HEK293 (cell line): ENCODE data around the gene ISL2.

Experiments used
- BCL11A ChIP-seq: fragments of 450-650 bp; formaldehyde crosslinking; IDR thresholded peaks from 2 replicates; pipeline ENCODE4 v1.5.1; 2016; ENCODE audit warnings: low read depth, missing biosample characterization, missing genetic modification characterization
- GLI4 ChIP-seq: fragments of 450-650 bp; formaldehyde crosslinking; IDR thresholded peaks from 2 replicates; pipeline ENCODE4 v1.5.1; 2016; ENCODE audit warnings: missing biosample characterization, missing genetic modification characterization
- KLF10 ChIP-seq: fragments of 450-650 bp; IDR thresholded peaks from 2 replicates; pipeline ENCODE4 v1.5.1; 2018; ENCODE audit warnings: missing biosample characterization, mild to moderate bottlenecking, missing genetic modification characterization
- PRDM4 ChIP-seq: fragments of 450-650 bp; formaldehyde crosslinking; IDR thresholded peaks from 2 replicates; pipeline ENCODE4 v1.5.1; 2017; ENCODE audit warnings: missing biosample characterization, missing genetic modification characterization
- SETDB1 ChIP-seq: IDR thresholded peaks from one replicate; pipeline ENCODE4 v1.6.1; 2017; ENCODE audit warnings: mild to moderate bottlenecking, low read length, moderate library complexity, mixed read lengths; ENCODE audit not compliant: insufficient read length
- SP2 ChIP-seq: fragments of 450-650 bp; formaldehyde crosslinking; IDR thresholded peaks from 2 replicates; pipeline ENCODE4 v1.5.1; 2016; ENCODE audit warnings: missing biosample characterization, missing genetic modification characterization
- ZEB2 ChIP-seq: fragments of 450-650 bp; formaldehyde crosslinking; IDR thresholded peaks from 2 replicates; pipeline ENCODE4 v1.5.1; 2016; ENCODE audit warnings: missing biosample characterization, missing genetic modification characterization
- ZFHX2 ChIP-seq: fragments of 450-650 bp; formaldehyde crosslinking; conservative IDR thresholded peaks from 2 replicates; pipeline ENCODE4 v1.5.1; 2016; ENCODE audit warnings: missing biosample characterization, missing genetic modification characterization
- ZIC2 ChIP-seq: fragments of 450-650 bp; formaldehyde crosslinking; IDR thresholded peaks from 2 replicates; pipeline ENCODE4 v1.5.1; 2016; ENCODE audit warnings: missing biosample characterization, missing genetic modification characterization
- ZNF138 ChIP-seq: fragments of 450-650 bp; formaldehyde crosslinking; IDR thresholded peaks from 2 replicates; pipeline ENCODE4 v1.5.1; 2016; ENCODE audit warnings: missing biosample characterization, missing genetic modification characterization, borderline replicate concordance
- ZNF157 ChIP-seq: fragments of 450-650 bp; formaldehyde crosslinking; IDR thresholded peaks from 2 replicates; pipeline ENCODE4 v1.5.1; 2016; ENCODE audit warnings: missing biosample characterization, missing genetic modification characterization
- ZNF202 ChIP-seq: fragments of 450-650 bp; formaldehyde crosslinking; IDR thresholded peaks from 2 replicates; pipeline ENCODE4 v1.5.1; 2016; ENCODE audit warnings: missing biosample characterization, missing genetic modification characterization, borderline replicate concordance
- ZNF211 ChIP-seq: fragments of 450-650 bp; formaldehyde crosslinking; IDR thresholded peaks from 2 replicates; pipeline ENCODE4 v1.5.1; 2016; ENCODE audit warnings: low read depth, missing biosample characterization, missing genetic modification characterization
- ZNF23 ChIP-seq: fragments of 450-650 bp; formaldehyde crosslinking; IDR thresholded peaks from 2 replicates; pipeline ENCODE4 v1.5.1; 2016; ENCODE audit warnings: missing biosample characterization, missing genetic modification characterization, borderline replicate concordance
- ZNF248 ChIP-seq: fragments of 450-650 bp; formaldehyde crosslinking; IDR thresholded peaks from 2 replicates; pipeline ENCODE4 v1.5.1; 2017; ENCODE audit warnings: missing biosample characterization, missing genetic modification characterization
- ZNF280C ChIP-seq: fragments of 450-650 bp; formaldehyde crosslinking; IDR thresholded peaks from 2 replicates; pipeline ENCODE4 v1.5.1; 2016; ENCODE audit warnings: missing biosample characterization, missing genetic modification characterization
- ZNF362 ChIP-seq: fragments of 450-650 bp; formaldehyde crosslinking; IDR thresholded peaks from 2 replicates; pipeline ENCODE4 v1.5.1; 2016; ENCODE audit warnings: missing biosample characterization, missing genetic modification characterization
- ZNF423 ChIP-seq: fragments of 450-650 bp; formaldehyde crosslinking; IDR thresholded peaks from 2 replicates; pipeline ENCODE4 v1.5.1; 2016; ENCODE audit warnings: missing biosample characterization, missing genetic modification characterization
- ZNF433 ChIP-seq: fragments of 450-650 bp; formaldehyde crosslinking; IDR thresholded peaks from 2 replicates; pipeline ENCODE4 v1.5.1; 2016; ENCODE audit warnings: missing biosample characterization, missing genetic modification characterization, low read depth
- ZNF488 ChIP-seq: fragments of 450-650 bp; formaldehyde crosslinking; IDR thresholded peaks from 2 replicates; pipeline ENCODE4 v1.5.1; 2016; ENCODE audit warnings: missing biosample characterization, missing genetic modification characterization
- ZNF513 ChIP-seq: fragments of 450-650 bp; IDR thresholded peaks from 2 replicates; pipeline ENCODE4 v1.5.1; 2018; ENCODE audit warnings: missing biosample characterization, missing genetic modification characterization
- ZNF549 ChIP-seq: fragments of 450-650 bp; IDR thresholded peaks from 2 replicates; pipeline ENCODE4 v1.5.1; 2018; ENCODE audit warnings: missing biosample characterization, missing genetic modification characterization, mild to moderate bottlenecking, inconsistent platforms, moderate library complexity
- ZNF600 ChIP-seq: fragments of 450-650 bp; formaldehyde crosslinking; IDR thresholded peaks from 2 replicates; pipeline ENCODE4 v1.5.1; 2016; ENCODE audit warnings: missing biosample characterization, missing genetic modification characterization
- ZNF654 ChIP-seq: fragments of 450-650 bp; formaldehyde crosslinking; IDR thresholded peaks from 2 replicates; pipeline ENCODE4 v1.5.1; 2016; ENCODE audit warnings: low read depth, missing biosample characterization, missing genetic modification characterization
- ZNF660 ChIP-seq: fragments of 450-650 bp; IDR thresholded peaks from 2 replicates; pipeline ENCODE4 v1.5.1; 2018; ENCODE audit warnings: missing biosample characterization, mild to moderate bottlenecking, missing genetic modification characterization
- ZNF670 ChIP-seq: fragments of 450-650 bp; formaldehyde crosslinking; IDR thresholded peaks from 2 replicates; pipeline ENCODE4 v1.5.1; 2016; ENCODE audit warnings: missing biosample characterization, missing genetic modification characterization, low read depth
- ZNF677 ChIP-seq: fragments of 450-650 bp; IDR thresholded peaks from 2 replicates; pipeline ENCODE4 v1.5.0; 2018; ENCODE audit warnings: missing biosample characterization, mild to moderate bottlenecking, missing genetic modification characterization, moderate library complexity
- ZNF704 ChIP-seq: fragments of 450-650 bp; formaldehyde crosslinking; IDR thresholded peaks from 2 replicates; pipeline ENCODE4 v1.5.1; 2016; ENCODE audit warnings: missing biosample characterization, missing genetic modification characterization
- ZNF776 ChIP-seq: fragments of 450-650 bp; formaldehyde crosslinking; IDR thresholded peaks from 2 replicates; pipeline ENCODE4 v1.5.0; 2017; ENCODE audit warnings: missing biosample characterization, missing genetic modification characterization, borderline replicate concordance
- ZNF837 ChIP-seq: fragments of 450-650 bp; formaldehyde crosslinking; IDR thresholded peaks from 2 replicates; pipeline ENCODE4 v1.5.1; 2016; ENCODE audit warnings: missing biosample characterization, missing genetic modification characterization
- ZSCAN23 ChIP-seq: fragments of 450-650 bp; formaldehyde crosslinking; IDR thresholded peaks from 2 replicates; pipeline ENCODE4 v1.5.1; 2016; ENCODE audit warnings: missing biosample characterization, missing genetic modification characterization
- ZSCAN30 ChIP-seq: fragments of 450-650 bp; IDR thresholded peaks from 2 replicates; pipeline ENCODE4 v1.5.1; 2018; ENCODE audit warnings: missing biosample characterization, mild to moderate bottlenecking, missing genetic modification characterization, moderate library complexity

Gene ISL2

GRCh38 chr15:76336254-76337058 is at the start of gene ISL2 (continued):
- no peak for TF ChIP-seq ZNF23 (tag by site-specific recombination)
- TF ChIP-seq KLF10 (tag by site-specific recombination), result peak; percentile 96
- TF ChIP-seq ZNF157 (tag by site-specific recombination), result no peak
- TF ChIP-seq ZNF654 (tag by site-specific recombination), result no peak
- TF ChIP-seq ZNF837 (tag by site-specific recombination), result no peak
- TF ChIP-seq BCL11A, result no peak
- peak; percentile 22 for TF ChIP-seq ZNF660 (tag by site-specific recombination)
- TF ChIP-seq ZNF488, result no peak
- TF ChIP-seq GLI4 (tag by site-specific recombination), result no peak
- TF ChIP-seq PRDM4 (tag by site-specific recombination), result no peak
- TF ChIP-seq ZNF677, result no peak
- TF ChIP-seq ZNF549 (tag by site-specific recombination), result no peak
- no peak for TF ChIP-seq ZNF362
- no peak for TF ChIP-seq ZNF138 (tag by site-specific recombination)
- TF ChIP-seq ZSCAN23 (tag by site-specific recombination), result no peak
- TF ChIP-seq ZSCAN30 (tag by site-specific recombination), result peak; percentile 37
- TF ChIP-seq ZNF513 (tag by site-specific recombination), result no peak
- TF ChIP-seq ZNF776 (tag by site-specific recombination), result no peak
- no peak for TF ChIP-seq ZNF423 (tag by site-specific recombination)
- no peak for TF ChIP-seq ZNF433 (tag by site-specific recombination)
- TF ChIP-seq ZNF280C (tag by site-specific recombination), result no peak
- TF ChIP-seq ZIC2 (tag by site-specific recombination), result peak; percentile 57
- no peak for TF ChIP-seq ZNF211 (tag by site-specific recombination)
- peak; percentile 70; the same call in 1 of the 2 replicates for TF ChIP-seq ZEB2 (tag by site-specific recombination)
- peak; percentile 96 for TF ChIP-seq SP2
- TF ChIP-seq SETDB1, result no peak
- no peak for TF ChIP-seq ZNF670 (tag by site-specific recombination)
- no peak for TF ChIP-seq ZNF248
- TF ChIP-seq ZNF600 (tag by site-specific recombination), result 0 out of 2 replicates have a peak, but pooled peaks have one; percentile 38
- no peak for TF ChIP-seq ZNF202
- TF ChIP-seq ZNF704 (tag by site-specific recombination), result no peak
- TF ChIP-seq ZFHX2 (tag by site-specific recombination), result peak; percentile 88
